Suprapubic skin (tissue), 3 donors: ENCODE measurements around the gene MYBL2.

Experiments used
- CTCF ChIP-seq, 2 donors: fragments of 200-600 bp in 1 of 2; fragments of 450-650 bp in 1 of 2; sonication (generic) in 1 of 2; IDR thresholded peaks; one replicate each; pipeline ENCODE4 v1.5.1; 2016 to 2019; ENCODE audit warnings: antibody characterized with exemption in 2 of 2, mild to moderate bottlenecking in 1 of 2, moderate library complexity in 1 of 2
- EP300 ChIP-seq: sonication (generic); formaldehyde crosslinking; IDR thresholded peaks from one replicate; pipeline ENCODE4 v1.6.1; 2017; ENCODE audit warnings: antibody characterized with exemption
- POLR2A ChIP-seq, 2 donors: fragments of 450-650 bp; IDR thresholded peaks; one replicate each; pipeline ENCODE4 v1.6.1; 2017; ENCODE audit warnings: antibody characterized with exemption in 2 of 2, mild to moderate bottlenecking in 2 of 2, moderate library complexity in 2 of 2

DNA sequence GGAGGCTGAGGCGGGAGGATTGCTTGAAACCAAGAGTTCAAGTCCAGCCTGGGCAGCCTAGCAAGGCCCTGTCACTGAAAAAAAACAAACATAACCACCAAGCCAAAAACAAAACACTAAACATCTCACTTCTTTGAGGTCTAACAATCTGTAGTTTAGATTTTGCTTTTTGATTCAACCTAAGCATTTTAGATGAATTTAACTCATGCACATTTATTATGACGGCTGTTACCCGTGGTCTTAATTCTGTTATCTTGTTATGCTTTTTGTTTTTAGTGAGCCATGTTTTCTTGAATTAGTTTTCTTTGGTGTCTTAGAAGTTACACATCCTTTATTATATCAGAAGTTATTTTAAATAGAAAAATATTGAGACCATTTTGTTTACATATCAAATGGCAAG is 73.7 kb downstream of the MYBL2 start:
- no peak for TF ChIP-seq POLR2A (IDR thresholded peaks at IDR 0.05)
- TF ChIP-seq CTCF (IDR thresholded peaks at IDR 0.05): no peak
- no peak for TF ChIP-seq EP300
